ENCODE data around the gene SEPTIN5.

DNA sequence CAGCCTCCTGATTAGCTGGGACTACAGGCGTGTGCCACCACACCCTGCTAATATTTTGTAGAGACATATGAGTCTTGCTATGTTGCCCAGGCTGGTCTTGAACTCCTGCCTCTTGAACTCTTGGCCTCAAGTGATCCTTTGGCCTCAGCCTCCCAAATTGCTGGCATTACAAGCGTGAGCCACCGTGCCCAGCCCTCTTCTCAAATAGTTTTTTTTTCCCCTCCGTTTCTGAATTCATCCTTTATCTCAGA lies 58.0 kb downstream of the SEPTIN5 start:
- TF ChIP-seq GATA2 (IDR thresholded peaks at IDR 0.05; ENCODE audit: low read depth, low read length) (no peak), GATA3 (IDR thresholded peaks at IDR 0.05; ENCODE audit: low read depth, low read length) (no peak)

Measured in SH-SY5Y (cell line).